Gastroesophageal sphincter (tissue), 3 donors: Measurements from ENCODE around the gene CELA3A.

ENCODE experiments used
- POLR2A ChIP-seq, 2 donors: fragments of 450-650 bp; IDR thresholded peaks; one replicate each; pipeline ENCODE4 v1.6.1; 2017; ENCODE audit warnings: antibody characterized with exemption in 2 of 2, mild to moderate bottlenecking in 2 of 2, moderate library complexity in 1 of 2
- POLR2AphosphoS5 ChIP-seq: sonication (generic); formaldehyde crosslinking; IDR thresholded peaks from one replicate; pipeline ENCODE4 v1.6.1; 2017; ENCODE audit warnings: antibody characterized with exemption
- TF ChIP-seq, protein P1 (sequence below), 4 experiments: fragments of 200-600 bp in 2 of 4; fragments of 450-650 bp in 2 of 4; sonication (generic) in 1 of 4; IDR thresholded peaks; one replicate each; pipeline ENCODE4 v1.5.1; 2017 to 2019; ENCODE audit warnings: antibody characterized with exemption in 4 of 4, mild to moderate bottlenecking in 2 of 4, moderate library complexity in 2 of 4

DNA sequence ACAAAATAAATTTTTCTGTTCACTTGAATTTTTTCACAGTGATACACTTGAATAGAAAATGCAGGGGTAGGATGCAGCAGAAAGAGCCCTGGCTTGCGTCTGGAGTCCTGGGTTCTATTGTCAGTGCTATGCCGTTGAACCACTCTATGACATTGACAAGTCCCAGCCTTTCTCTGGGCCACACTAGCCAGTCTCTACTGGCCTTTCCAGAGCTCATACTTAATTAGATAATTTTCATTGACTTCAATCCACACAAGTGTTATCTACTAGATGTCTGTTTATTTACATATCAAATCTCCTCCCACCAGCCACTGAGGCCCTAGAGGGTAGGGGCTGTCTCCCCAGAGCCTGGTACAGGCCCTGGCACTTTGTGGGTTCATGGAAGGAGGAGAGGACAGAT lies 40.1 kb upstream of the CELA3A start:
- TF ChIP-seq, protein P1, sequence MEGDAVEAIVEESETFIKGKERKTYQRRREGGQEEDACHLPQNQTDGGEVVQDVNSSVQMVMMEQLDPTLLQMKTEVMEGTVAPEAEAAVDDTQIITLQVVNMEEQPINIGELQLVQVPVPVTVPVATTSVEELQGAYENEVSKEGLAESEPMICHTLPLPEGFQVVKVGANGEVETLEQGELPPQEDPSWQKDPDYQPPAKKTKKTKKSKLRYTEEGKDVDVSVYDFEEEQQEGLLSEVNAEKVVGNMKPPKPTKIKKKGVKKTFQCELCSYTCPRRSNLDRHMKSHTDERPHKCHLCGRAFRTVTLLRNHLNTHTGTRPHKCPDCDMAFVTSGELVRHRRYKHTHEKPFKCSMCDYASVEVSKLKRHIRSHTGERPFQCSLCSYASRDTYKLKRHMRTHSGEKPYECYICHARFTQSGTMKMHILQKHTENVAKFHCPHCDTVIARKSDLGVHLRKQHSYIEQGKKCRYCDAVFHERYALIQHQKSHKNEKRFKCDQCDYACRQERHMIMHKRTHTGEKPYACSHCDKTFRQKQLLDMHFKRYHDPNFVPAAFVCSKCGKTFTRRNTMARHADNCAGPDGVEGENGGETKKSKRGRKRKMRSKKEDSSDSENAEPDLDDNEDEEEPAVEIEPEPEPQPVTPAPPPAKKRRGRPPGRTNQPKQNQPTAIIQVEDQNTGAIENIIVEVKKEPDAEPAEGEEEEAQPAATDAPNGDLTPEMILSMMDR (IDR thresholded peaks at IDR 0.05) = no peak
- TF ChIP-seq POLR2AphosphoS5 (no peak), POLR2A (IDR thresholded peaks at IDR 0.05) (no peak)
